Midbrain (tissue), 1 donor: Measurements from ENCODE around the gene MYEOV.

Experiments
- DNase-seq: peaks from one replicate; lab custom pipeline; 2025; lab: John Stamatoyannopoulos, UW

Gene MYEOV

GRCh38 chr11:69265911-69266510, 27.9 kb upstream of the MYEOV start:
- no peak for DNase-seq

GRCh38 chr11:69267395-69267805, 26.6 kb upstream of the MYEOV start:
- no peak for DNase-seq

- no peak for DNase-seq
Measured at GRCh38 chr11:69268911-69269310, 25.0 kb upstream of the MYEOV start.

DNA sequence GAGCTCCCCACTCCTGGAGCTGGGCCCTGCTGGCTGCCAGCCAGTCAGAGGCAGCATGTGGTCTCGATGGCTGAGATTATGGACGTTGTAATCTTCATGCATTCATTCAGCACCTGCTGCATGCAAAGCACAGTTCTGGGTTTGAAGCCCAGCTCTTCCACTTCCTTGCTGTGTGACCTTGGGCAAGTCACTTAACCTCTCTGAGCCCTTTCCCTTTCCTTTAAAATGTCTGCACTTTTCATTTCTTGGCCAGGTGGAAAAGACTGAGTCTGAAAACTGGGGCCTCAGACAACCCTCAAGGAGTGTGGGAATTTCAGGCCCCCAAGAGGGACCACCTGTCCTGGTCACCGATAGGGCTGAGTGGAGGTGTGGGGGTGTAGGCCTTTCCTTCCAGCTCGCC, 24.6 kb upstream of the MYEOV start:
- no peak for DNase-seq

- no peak for DNase-seq
Measured at GRCh38 chr11:69269926-69270697, 23.8 kb upstream of the MYEOV start.

- DNase-seq: no peak
Measured at GRCh38 chr11:69270941-69271340, 23.0 kb upstream of the MYEOV start.

DNA sequence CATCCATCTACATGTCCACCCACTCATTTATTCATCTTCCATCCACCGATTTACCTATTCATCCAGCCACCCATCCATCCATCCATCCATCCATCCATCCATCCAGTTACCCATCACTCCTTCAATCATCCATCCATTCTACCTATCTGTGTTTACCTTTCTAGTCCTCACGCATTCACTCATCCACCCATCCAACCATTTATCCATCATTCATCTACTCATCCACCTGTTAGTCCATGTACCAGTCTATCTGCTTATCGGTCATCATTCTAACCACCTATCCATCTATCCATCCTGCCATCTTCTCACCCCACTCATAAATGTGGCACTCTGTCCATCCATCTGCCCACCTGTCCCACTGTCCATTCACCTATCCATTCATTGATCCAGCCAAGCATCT, 21.9 kb upstream of the MYEOV start:
- no peak for DNase-seq

GRCh38 chr11:69272831-69273485, 21.0 kb upstream of the MYEOV start:
- DNase-seq: no peak

- DNase-seq: no peak
Measured at GRCh38 chr11:69273571-69273970, 20.4 kb upstream of the MYEOV start.

DNA sequence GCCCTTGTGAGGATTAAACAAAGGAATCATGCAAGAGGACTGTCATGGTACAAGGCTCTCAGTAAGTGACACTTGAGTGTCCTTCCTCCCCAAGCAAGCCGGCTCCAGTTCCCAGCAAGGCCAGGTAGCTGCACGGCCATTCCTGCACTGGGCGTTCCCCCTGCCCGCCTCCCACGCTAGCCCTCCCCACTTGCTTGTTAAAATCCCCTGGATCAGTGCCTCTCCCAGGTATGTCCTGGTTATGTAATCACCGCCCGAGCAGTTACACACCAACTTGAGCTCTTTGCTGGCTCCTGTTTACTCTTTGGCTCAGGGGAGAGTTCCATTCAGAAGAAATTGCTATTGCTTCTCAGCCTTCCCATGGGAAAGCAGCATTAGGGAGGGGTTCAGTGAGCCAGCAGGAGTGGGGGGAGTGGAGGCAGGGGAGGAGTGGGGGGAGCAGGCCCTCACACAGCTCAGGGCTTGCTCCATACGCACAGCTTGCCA, 19.4 kb upstream of the MYEOV start:
- no peak for DNase-seq

- no peak for DNase-seq
Measured at GRCh38 chr11:69275178-69275577, 18.8 kb upstream of the MYEOV start.

DNA sequence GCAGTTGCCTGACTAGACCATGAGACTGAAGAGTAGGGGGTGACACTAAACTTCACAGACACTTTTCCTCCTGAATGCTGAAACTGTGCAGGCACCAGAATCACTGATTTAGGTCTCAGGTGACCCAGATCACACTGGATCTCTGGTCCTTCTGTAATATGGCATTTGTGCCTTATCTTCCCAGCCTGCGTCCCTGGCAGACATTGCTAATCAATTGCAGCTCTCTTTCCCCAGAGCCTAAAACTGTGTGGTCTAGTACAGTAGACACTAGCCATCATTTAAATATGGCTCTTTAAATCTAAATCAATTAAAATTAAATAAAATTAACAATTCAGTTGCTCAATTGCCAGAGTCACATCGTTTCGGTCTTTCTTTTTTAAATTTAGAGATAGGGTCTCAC, 17.8 kb upstream of the MYEOV start:
- DNase-seq: no peak

GRCh38 chr11:69277074-69277809, 16.7 kb upstream of the MYEOV start:
- no peak for DNase-seq

DNA sequence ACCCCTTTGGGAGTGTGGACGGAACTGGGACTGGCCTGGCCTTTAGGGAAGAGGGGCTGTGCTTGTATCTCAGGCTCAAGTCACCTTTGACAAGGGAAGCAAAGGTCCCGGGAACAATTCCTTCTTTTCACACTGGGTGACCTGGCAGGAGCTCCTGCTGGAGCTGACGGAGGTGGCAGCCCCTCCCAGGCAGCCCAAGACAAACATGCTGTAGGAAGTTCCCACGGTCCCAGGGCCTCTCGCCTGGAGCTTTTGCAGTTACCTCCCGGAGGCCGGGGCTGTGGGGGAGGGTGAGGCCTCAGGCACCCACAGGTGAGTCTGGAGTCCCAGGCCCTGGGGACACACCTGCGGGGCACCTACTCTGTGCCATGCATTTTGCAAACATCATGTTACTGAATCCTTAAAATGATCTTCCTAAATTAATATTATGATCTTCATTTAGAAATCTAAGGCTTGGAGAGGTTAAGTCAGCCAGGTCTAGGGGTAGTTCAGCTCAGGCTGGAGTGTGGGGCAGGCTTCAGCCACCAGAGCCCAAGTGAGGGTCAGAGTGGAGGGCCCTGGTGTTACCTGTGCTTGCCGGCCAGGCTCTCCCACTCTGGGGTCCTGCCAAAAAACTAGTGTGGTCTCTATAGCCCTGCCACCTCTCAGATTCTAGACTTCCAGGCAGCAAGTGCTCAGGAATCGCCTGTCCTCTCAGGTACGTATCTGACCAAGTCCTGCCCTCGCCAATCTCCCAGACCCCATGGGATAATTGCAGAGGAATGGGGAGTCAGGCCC, 15.7 kb upstream of the MYEOV start:
- DNase-seq: no peak

- DNase-seq: no peak
Measured at GRCh38 chr11:69280451-69280850, 13.5 kb upstream of the MYEOV start.

DNA sequence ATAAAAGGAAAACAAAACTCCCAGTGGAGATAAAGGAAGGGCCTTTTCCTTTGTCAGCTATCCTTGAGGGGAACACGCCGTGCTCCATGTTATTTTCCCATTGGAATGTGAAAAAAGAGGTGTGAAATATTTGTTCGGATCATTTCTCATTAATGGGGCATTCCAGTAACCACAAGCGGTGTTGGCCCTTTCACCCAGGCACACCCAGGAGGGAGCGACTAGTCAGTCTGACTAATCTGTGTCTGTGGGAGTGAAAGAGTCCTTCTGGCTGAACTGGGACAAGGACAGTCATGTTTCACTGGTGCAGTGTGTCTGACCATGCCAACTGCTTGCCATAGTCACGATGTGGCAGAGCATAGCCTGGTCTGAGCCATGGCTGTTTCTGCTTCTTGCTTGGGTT, 13.0 kb upstream of the MYEOV start:
- DNase-seq: no peak

GRCh38 chr11:69283446-69283845, 10.5 kb upstream of the MYEOV start:
- DNase-seq: no peak

GRCh38 chr11:69284081-69284511, 9.9 kb upstream of the MYEOV start:
- no peak for DNase-seq

GRCh38 chr11:69285091-69285490, 8.9 kb upstream of the MYEOV start:
- no peak for DNase-seq

DNA sequence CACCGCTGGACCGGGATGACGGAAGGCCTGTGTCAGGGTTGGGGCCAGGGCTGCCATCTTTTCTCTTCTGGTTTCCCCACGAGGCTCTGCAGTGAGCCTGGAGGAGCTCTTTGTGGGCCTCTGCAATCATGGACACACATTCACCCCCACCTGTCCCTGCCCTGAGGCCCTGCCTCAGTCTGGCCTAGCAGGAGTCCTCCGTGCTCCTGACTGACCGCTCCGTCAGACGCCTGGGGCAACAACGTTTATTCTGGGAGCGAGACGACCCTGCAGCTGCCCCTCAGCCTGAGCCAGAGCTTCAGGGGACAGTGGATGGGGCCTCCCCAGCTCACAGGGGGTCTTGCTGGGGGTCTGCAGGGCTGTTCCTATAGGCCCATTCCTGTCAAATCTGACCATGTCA, 8.2 kb upstream of the MYEOV start:
- no peak for DNase-seq
